Right forelimb (tissue), 1 donor: ENCODE results near the gene VWA5B2.
A peak's percentile ranks its signal among the peaks of the same experiment; 100 is the strongest.
"Not testable (repeated sequence)": the region's sequence is repeated elsewhere in the genome, so short reads cannot be mapped to it uniquely, and the experiment has no call there.

Source experiments
- DNase-seq: peaks from one replicate; pipeline ENCODE4 v3.0.0-alpha.2; 2018

The VWA5B2 gene

GRCh38 chr3:184248454-184249411, 19.3 kb downstream of the VWA5B2 start, which contains the start of gene ALG3:
Gene ALG3, minus strand, starts transcription at chr3:184248962. Its CDS starts 22 bp downstream, at chr3:184248940.
- peak; percentile 94 for DNase-seq

DNA sequence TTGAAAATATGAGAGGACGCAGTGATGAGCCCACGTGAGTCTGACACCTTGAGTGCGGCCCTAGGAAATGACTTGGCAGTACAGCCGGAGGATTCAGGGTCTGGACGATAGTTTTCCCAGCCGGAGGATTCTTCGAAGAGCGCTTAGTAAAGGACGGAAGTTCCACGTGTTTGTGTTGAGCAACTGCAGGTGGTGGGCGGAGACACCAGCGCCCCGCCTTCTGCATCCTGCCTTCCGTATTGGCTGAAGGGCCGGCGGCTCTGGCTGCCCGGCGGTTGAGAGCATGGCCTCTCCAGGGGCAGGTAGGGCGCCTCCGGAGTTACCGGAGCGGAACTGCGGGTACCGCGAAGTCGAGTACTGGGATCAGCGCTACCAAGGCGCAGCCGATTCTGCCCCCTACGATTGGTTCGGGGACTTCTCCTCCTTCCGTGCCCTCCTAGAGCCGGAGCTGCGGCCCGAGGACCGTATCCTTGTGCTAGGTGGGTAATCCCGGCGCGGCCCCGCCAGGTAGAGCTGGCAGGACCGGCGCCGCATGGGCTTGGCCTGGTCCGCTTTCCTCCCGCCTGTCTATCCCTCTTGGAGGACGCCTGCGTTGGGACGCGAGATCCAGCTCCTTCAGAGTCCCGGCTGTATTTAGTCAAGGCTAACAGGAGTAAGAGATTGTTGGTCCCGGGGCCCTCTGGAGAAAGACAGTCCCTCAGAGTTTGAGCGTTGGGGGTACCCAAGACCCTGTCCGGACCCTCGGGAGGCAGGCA, 20.2 kb downstream of the VWA5B2 start, which contains the start of gene EEF1AKMT4:
Gene EEF1AKMT4 (plus strand): TSS at position 261 of the 755 bp plus-strand sequence. CDS start 23 bp downstream, at position 284.
- peak; percentile 92 for DNase-seq

DNA sequence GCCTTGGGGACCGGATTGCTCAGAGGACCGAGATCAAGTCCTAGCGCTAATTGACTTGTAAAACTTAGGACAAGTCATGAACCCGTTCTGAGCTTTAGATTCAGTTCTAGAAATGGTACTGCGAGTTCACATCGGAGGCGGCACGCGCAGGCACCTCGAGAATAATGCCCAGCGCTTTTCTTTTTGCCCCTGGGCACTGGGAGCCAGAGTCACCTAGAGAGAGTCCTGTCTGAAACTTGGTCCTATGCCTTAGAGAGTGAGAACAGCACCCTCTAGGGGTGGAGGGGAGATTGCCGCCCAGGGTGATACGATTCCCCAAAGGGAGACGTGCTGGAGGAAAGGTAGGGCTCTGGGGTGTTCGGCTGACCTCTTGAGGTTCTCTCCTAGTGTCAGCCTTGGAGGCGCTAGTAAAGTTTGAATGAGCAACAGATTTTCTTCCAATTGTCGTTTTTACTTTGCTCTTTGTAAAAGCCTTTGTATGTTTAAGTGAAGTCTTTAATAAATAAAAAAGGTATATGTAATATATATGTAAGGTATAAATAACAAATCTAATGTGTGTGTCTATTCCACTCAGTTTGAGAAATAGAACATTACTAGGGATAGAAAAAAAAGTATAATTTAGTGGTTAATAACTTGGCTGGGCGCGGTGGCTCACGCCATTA, 20.9 kb downstream of the VWA5B2 start:
- DNase-seq = peak; percentile 79

DNA sequence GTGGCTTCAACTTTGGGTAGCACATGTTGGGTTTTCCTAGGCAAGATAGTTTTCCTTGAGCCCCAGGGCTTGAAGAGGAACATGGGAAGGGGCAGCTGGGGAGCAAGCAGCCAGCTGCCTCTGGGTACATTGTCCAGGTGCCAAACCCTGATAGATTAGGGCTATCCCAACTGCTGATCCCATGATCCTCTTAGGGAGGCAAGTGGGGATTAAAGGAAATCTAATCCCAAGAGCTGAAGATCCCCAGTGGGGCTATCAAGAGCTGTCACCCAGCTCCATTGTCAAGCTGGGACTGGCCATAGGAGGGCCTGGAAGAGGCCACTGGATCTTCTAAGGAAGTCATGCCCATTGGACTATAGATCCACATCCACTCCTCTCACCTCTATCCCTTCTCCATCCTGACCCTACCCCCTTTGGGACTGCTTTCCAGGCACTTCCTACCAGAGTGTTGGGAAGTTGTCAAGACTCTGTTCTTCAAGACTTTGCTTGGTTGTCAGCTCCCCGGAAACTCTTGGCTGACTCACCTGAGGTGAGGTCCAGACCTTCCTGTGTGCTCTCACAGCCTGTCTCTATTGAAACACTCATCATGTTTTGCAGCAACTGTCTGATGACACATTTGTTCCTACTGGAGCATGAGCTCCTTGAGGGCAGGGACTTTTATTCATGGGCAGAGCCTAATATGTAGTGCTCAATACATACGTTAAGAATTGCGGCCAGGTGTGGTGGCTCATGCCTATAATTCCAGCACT, 26.1 kb downstream of the VWA5B2 start:
- DNase-seq = peak; percentile 11

GRCh38 chr3:184257083-184257915, 27.9 kb downstream of the VWA5B2 start:
- peak; percentile 5 for DNase-seq

- DNase-seq = peak; percentile 20
Observed at GRCh38 chr3:184258926-184259325, 29.5 kb downstream of the VWA5B2 start.

- no peak for DNase-seq
Observed at GRCh38 chr3:184259396-184259877, 30.1 kb downstream of the VWA5B2 start.

DNA sequence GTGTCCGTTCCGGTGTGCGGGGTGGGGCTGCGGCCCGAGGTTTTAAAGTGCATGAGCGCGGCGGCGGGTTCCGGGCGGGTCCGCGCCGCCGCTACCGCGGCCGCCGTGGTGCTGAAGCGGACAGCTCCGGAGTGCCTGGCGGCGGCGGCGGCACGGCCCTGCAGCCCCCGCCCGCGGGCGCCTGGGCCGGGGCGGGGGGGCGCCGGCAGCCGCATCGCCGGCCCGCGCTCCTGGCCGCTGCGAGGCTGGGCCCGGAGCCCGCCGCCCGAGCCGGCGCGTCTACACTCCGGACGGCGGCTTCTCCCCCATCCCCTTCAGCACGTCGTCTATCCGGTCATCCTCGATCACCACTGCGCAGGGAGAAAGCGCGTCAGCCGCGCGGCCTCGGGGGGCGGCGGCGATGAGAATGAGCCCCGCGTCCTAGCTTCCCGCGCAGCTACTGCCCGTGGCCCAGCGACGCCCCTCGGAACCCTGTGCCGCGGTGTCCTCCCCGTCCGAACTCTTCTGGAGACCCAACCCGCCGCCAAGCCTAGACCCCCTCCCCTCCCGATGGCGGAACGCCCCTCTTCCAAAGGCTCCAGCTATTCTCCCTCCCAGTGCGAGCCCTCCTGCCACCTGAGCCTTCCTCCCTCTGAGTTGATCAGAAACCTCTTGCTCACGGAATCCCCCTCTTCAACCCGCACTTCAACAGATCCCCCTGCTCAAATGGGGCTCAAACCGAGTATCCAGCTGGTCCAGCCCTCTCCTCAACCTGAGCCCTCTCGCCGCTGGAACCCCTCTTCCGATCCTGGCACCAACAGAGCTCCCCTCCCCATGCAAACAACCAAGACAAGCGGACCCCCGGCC, 30.7 kb downstream of the VWA5B2 start:
- DNase-seq = peak; percentile 65

GRCh38 chr3:184260724-184261269, 31.4 kb downstream of the VWA5B2 start:
- no peak for DNase-seq

DNA sequence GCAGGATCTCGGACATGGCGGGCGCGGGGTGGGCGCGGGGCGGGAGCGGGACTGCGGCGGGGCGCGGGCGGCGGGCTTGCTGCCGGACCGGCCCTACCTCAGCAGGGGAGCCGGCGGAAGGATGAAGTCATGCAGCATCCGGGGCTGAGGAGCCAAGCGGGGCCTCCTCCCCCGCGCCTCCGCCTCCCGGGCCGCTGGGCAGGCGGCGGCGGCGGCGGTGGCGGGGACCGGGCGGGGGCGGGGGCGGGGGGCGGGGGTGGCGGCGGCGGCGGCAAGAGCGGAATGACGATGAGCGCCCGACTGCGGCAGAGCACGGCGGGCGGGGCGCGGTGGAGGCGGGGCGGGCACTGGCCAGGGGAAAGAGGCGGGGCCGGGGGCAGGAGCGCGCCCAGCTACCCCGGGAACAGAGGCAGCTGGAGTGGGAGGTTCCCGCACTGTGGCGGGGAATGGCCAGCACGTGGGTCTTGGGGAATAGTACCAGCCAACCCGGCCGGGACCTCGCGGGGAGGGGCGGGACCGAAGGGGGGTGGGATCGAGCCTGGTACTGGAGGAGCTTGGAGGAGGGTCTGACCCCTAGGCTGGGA, 32.0 kb downstream of the VWA5B2 start, which contains the start of gene CAMK2N2:
Gene CAMK2N2 (minus strand): TSS at position 284 of the 584 bp plus-strand sequence. CDS start 268 bp downstream, at position 16.
- DNase-seq = peak; percentile 52

DNA sequence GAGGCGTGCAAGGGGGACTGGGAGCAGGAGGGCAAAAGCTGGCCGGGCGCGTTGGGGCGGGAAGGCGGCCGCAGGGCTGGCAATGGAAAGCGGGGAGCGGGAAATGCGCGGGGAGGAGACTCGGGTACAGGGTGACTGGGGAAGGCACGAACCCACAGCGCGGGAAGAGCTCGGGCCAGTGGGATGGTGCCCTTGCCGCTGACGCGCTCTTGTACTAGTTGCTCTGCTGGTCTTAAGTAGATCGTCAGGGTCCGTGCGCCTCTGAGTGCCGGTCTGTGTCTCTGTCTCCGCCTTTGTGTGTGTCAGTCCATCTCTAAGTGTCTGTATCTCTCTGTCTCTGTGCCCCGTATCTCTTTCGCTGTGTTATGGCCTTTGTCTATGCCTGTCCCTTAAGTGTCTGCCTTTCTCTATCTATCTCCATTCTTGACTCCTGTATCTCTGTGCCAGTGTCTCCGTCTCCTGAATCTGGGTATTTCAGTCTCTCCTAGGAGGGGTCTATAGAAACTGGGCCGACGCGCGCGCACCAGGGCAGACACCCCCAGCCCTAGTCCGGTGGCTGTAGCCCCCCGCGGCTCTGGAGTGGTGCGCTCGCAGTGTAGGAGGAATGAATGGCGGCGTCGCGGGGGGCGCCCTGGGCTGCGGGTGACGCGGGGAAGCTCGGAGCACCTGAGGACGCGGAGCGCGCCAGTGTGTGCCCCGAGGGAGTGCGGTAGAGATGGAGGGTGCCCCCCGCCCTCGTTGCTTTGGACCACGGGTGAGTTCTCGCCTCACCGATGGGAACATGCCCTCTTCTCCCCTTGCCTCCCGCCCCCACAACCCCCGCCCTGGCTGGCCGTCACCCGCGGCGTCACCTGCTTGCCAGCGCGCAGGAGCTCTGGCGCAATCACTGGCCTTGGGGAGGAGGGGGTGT, 32.7 kb downstream of the VWA5B2 start:
- peak; percentile 9 for DNase-seq

GRCh38 chr3:184262764-184263179, 33.4 kb downstream of the VWA5B2 start:
- peak; percentile 37 for DNase-seq

- not testable (repeated sequence) for DNase-seq
Observed at GRCh38 chr3:184267249-184267648, 37.9 kb downstream of the VWA5B2 start.

- no peak for DNase-seq
Observed at GRCh38 chr3:184272269-184272668, 42.9 kb downstream of the VWA5B2 start.

DNA sequence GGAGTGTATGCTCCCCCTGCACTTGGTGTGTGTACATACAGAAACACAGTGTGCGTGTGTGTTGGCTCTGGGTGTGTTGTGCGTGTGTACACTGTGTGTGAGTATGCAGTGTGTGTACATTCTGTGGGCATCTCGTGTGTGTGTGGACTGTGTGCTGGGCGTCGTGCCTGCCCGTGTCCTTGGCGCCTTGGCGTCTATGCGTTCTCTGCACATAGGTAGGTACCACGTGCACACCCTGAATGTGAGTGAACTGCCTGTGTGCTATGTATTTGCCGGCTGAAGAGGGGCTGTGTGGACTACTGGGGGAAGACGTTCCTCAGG, 46.0 kb downstream of the VWA5B2 start:
- DNase-seq = no peak

- DNase-seq = peak; percentile 36
Observed at GRCh38 chr3:184275961-184276910, 46.9 kb downstream of the VWA5B2 start, which contains the start of gene ECE2. Gene ECE2, plus strand, starts transcription at chr3:184276022. Its CDS starts 132 bp downstream, at chr3:184276154.

- peak; percentile 17 for DNase-seq
Observed at GRCh38 chr3:184277366-184277765, 48.0 kb downstream of the VWA5B2 start.
